Measurements from ENCODE around the gene DHRSX.
"Not testable (repeated sequence)": the region's sequence is repeated elsewhere in the genome, so short reads cannot be mapped to it uniquely, and the experiment has no call there.

DHRSX gene

GRCh38 chrX:2320089-2320488 is 180.7 kb downstream of the DHRSX start:
- no peak for DNase-seq (ENCODE audit: low read depth, low spot score)

- no peak for DNase-seq (ENCODE audit: low read depth, low spot score)
Measured at GRCh38 chrX:2318371-2318770, 182.4 kb downstream of the DHRSX start.

- DNase-seq (ENCODE audit: low read depth, low spot score), result no peak
Measured at GRCh38 chrX:2317527-2318055, 183.2 kb downstream of the DHRSX start.

- DNase-seq (ENCODE audit: low read depth, low spot score), result no peak
Measured at GRCh38 chrX:2316534-2316933, 184.2 kb downstream of the DHRSX start.

GRCh38 chrX:2315434-2315833 is 185.3 kb downstream of the DHRSX start:
- DNase-seq (ENCODE audit: low read depth, low spot score), result no peak

GRCh38 chrX:2314831-2315365 is 185.9 kb downstream of the DHRSX start:
- DNase-seq (ENCODE audit: low read depth, low spot score), result no peak

- DNase-seq (ENCODE audit: low read depth, low spot score), result no peak
Measured at GRCh38 chrX:2313864-2314640, 186.7 kb downstream of the DHRSX start.

GRCh38 chrX:2312061-2312591 is 188.7 kb downstream of the DHRSX start:
- not testable (repeated sequence) for DNase-seq (ENCODE audit: low read depth, low spot score)

- DNase-seq (ENCODE audit: low read depth, low spot score), result no peak
Measured at GRCh38 chrX:2311501-2311900, 189.3 kb downstream of the DHRSX start.

GRCh38 chrX:2301901-2302300 is 198.9 kb downstream of the DHRSX start:
- DNase-seq (ENCODE audit: low read depth, low spot score), result no peak

- DNase-seq (ENCODE audit: low read depth, low spot score), result no peak
Measured at GRCh38 chrX:2299871-2300270, 200.9 kb downstream of the DHRSX start.

- no peak for DNase-seq (ENCODE audit: low read depth, low spot score)
Measured at GRCh38 chrX:2286731-2287130, 214.0 kb downstream of the DHRSX start.

GRCh38 chrX:2284601-2285000 is 216.2 kb downstream of the DHRSX start:
- no peak for DNase-seq (ENCODE audit: low read depth, low spot score)

GRCh38 chrX:2284133-2284532 is 216.6 kb downstream of the DHRSX start:
- DNase-seq (ENCODE audit: low read depth, low spot score), result no peak

GRCh38 chrX:2283111-2283859 is 217.5 kb downstream of the DHRSX start:
- no peak for DNase-seq (ENCODE audit: low read depth, low spot score)

GRCh38 chrX:2282490-2283090 is 218.2 kb downstream of the DHRSX start:
- DNase-seq (ENCODE audit: low read depth, low spot score), result no peak

- no peak for DNase-seq (ENCODE audit: low read depth, low spot score)
Measured at GRCh38 chrX:2272337-2272736, 228.4 kb downstream of the DHRSX start.

GRCh38 chrX:2271595-2271994 is 229.2 kb downstream of the DHRSX start:
- not testable (repeated sequence) for DNase-seq (ENCODE audit: low read depth, low spot score)

- DNase-seq (ENCODE audit: low read depth, low spot score), result not testable (repeated sequence)
Measured at GRCh38 chrX:2270783-2271182, 230.0 kb downstream of the DHRSX start.

- DNase-seq (ENCODE audit: low read depth, low spot score), result no peak
Measured at GRCh38 chrX:2267890-2268289, 232.9 kb downstream of the DHRSX start.

- DNase-seq (ENCODE audit: low read depth, low spot score), result no peak
Measured at GRCh38 chrX:2266445-2267349, 234.1 kb downstream of the DHRSX start.
